Measurements from ENCODE around the gene FMN1. TPM values are rescaled to one million over a fixed set of nuclear protein-coding genes. Genes with fewer than 3 reads are reported as not detected.

FMN1 gene
- polyA plus RNA-seq, 1 donor from 2014 or later, result 0.40 TPM

GRCh38 chr15:33098094-33099058, 96.1 kb downstream of the FMN1 start:
- H3K9me3 ChIP-seq (ENCODE audit: low read length), result no peaks in the 10 kb centered on the region
- no peak overlapping the region for H3K9ac ChIP-seq (ENCODE audit: low read length)
- no peaks in the 10 kb centered on the region for H4K20me1 ChIP-seq (ENCODE audit: insufficient read depth)
- no peaks in the 10 kb centered on the region for H3K27me3 ChIP-seq (ENCODE audit: insufficient read depth, low read depth, low read length)
- no peaks in the 10 kb centered on the region for H3F3A ChIP-seq (ENCODE audit: insufficient read depth, low read length, poor library complexity, severe bottlenecking)
- H3K79me2 ChIP-seq (replicated peaks; ENCODE audit: insufficient read depth, low read length), result no peaks in the 10 kb centered on the region
- H3K4me3 ChIP-seq (ENCODE audit: low read length), result no peak overlapping the region
- no peaks in the 10 kb centered on the region for H3K9me2 ChIP-seq (ENCODE audit: insufficient read depth, low read length)
- H3K36me3 ChIP-seq (ENCODE audit: insufficient read depth, low read length), result no peaks in the 10 kb centered on the region
- no peak for TF ChIP-seq RAD21 (conservative IDR thresholded peaks at IDR 0.05)
- no peak for TF ChIP-seq REST (IDR thresholded peaks at IDR 0.05; ENCODE audit: borderline replicate concordance)
- H2AFZ ChIP-seq (ENCODE audit: low read depth, low read length), result no peak overlapping the region
- no peak overlapping the region for H3K4me2 ChIP-seq (ENCODE audit: low read length)
- H3K27ac ChIP-seq (ENCODE audit: low read length), result no peak overlapping the region

GRCh38 chr15:33096134-33096533, 98.4 kb downstream of the FMN1 start:
- Histone ChIP-seq H3K27ac (ENCODE audit: low read length) (no peak overlapping the region), H2AFZ (ENCODE audit: low read depth, low read length) (no peak overlapping the region), H3K4me2 (ENCODE audit: low read length) (no peak overlapping the region), H4K20me1 (ENCODE audit: insufficient read depth) (no peaks in the 10 kb centered on the region), H3K9me2 (ENCODE audit: insufficient read depth, low read length) (no peaks in the 10 kb centered on the region), H3F3A (ENCODE audit: insufficient read depth, low read length, poor library complexity, severe bottlenecking) (no peaks in the 10 kb centered on the region), H3K79me2 (replicated peaks; ENCODE audit: insufficient read depth, low read length) (no peaks in the 10 kb centered on the region), H3K4me3 (ENCODE audit: low read length) (no peak overlapping the region), H3K27me3 (ENCODE audit: insufficient read depth, low read depth, low read length) (no peaks in the 10 kb centered on the region), H3K9me3 (ENCODE audit: low read length) (no peaks in the 10 kb centered on the region), H3K9ac (ENCODE audit: low read length) (no peak overlapping the region), H3K36me3 (ENCODE audit: insufficient read depth, low read length) (no peaks in the 10 kb centered on the region)
- no peak for TF ChIP-seq MXI1 (conservative IDR thresholded peaks at IDR 0.05; ENCODE audit: poor library complexity, severe bottlenecking)
- TF ChIP-seq TAF1 (IDR thresholded peaks at IDR 0.05; ENCODE audit: low read depth), result no peak
- no peak for TF ChIP-seq EZH2 (IDR thresholded peaks at IDR 0.05; ENCODE audit: borderline replicate concordance, insufficient read depth, low read length, poor library complexity, severe bottlenecking)
- no peak for TF ChIP-seq RAD21 (conservative IDR thresholded peaks at IDR 0.05)
- TF ChIP-seq CTCF (IDR thresholded peaks at IDR 0.05; ENCODE audit: poor library complexity, severe bottlenecking), result no peak

- no peaks in the 10 kb centered on the region for H3K36me3 ChIP-seq (ENCODE audit: insufficient read depth, low read length)
- no peak overlapping the region for H2AFZ ChIP-seq (ENCODE audit: low read depth, low read length)
- no peaks in the 10 kb centered on the region for H3K79me2 ChIP-seq (replicated peaks; ENCODE audit: insufficient read depth, low read length)
- H3K27me3 ChIP-seq (ENCODE audit: insufficient read depth, low read depth, low read length), result no peaks in the 10 kb centered on the region
- no peak overlapping the region for H3K27ac ChIP-seq (ENCODE audit: low read length)
- H3K4me3 ChIP-seq (ENCODE audit: low read length), result no peak overlapping the region
- H3K9ac ChIP-seq (ENCODE audit: low read length), result no peak overlapping the region
- H3K9me3 ChIP-seq (ENCODE audit: low read length), result no peaks in the 10 kb centered on the region
- H4K20me1 ChIP-seq (ENCODE audit: insufficient read depth), result no peaks in the 10 kb centered on the region
- no peaks in the 10 kb centered on the region for H3F3A ChIP-seq (ENCODE audit: insufficient read depth, low read length, poor library complexity, severe bottlenecking)
- H3K4me2 ChIP-seq (ENCODE audit: low read length), result no peak overlapping the region
- H3K9me2 ChIP-seq (ENCODE audit: insufficient read depth, low read length), result no peaks in the 10 kb centered on the region
- TF ChIP-seq CTCF (IDR thresholded peaks at IDR 0.05; ENCODE audit: poor library complexity, severe bottlenecking), result no peak
- TF ChIP-seq SMC3 (conservative IDR thresholded peaks at IDR 0.05; ENCODE audit: poor library complexity), result no peak
- TF ChIP-seq MXI1 (conservative IDR thresholded peaks at IDR 0.05; ENCODE audit: poor library complexity, severe bottlenecking), result no peak
- TF ChIP-seq RAD21 (conservative IDR thresholded peaks at IDR 0.05), result no peak
- no peak for TF ChIP-seq REST (IDR thresholded peaks at IDR 0.05; ENCODE audit: borderline replicate concordance)
- TF ChIP-seq EP300 (conservative IDR thresholded peaks at IDR 0.05; ENCODE audit: poor library complexity, severe bottlenecking), result no peak
- TF ChIP-seq TAF1 (IDR thresholded peaks at IDR 0.05; ENCODE audit: low read depth), result no peak
- no peak for TF ChIP-seq EZH2 (IDR thresholded peaks at IDR 0.05; ENCODE audit: borderline replicate concordance, insufficient read depth, low read length, poor library complexity, severe bottlenecking)
These were observed 98.9 kb downstream of the FMN1 start for GRCh38 chr15:33095641-33096040.
